IPS-15b (cell line): ENCODE data around the gene VCX3A.
"Not testable (repeated sequence)": the region's sequence is repeated elsewhere in the genome, so short reads cannot be mapped to it uniquely, and the experiment has no call there.

Experiments used
- H3K27me3 ChIP-seq: one replicate; pipeline ENCODE4 v1.6.1; 2013; ENCODE audit warnings: low read length; ENCODE audit not compliant: control insufficient read depth, insufficient read depth
- H3K36me3 ChIP-seq: one replicate; pipeline ENCODE4 v1.6.1; 2013; ENCODE audit warnings: low read length; ENCODE audit not compliant: control insufficient read depth, insufficient read depth
- H3K4me1 ChIP-seq: one replicate; pipeline ENCODE4 v1.6.1; 2013; ENCODE audit warnings: mild to moderate bottlenecking, low read length; ENCODE audit not compliant: control insufficient read depth, insufficient read depth
- H3K4me3 ChIP-seq: one replicate; pipeline ENCODE4 v1.5.1; 2013; ENCODE audit warnings: low read depth, low read length
- H3K9ac ChIP-seq: one replicate; pipeline ENCODE4 v1.6.1; 2013; ENCODE audit warnings: low read depth, mild to moderate bottlenecking, low read length
- H3K9me3 ChIP-seq: one replicate; pipeline ENCODE4 v1.6.1; 2013; ENCODE audit warnings: mild to moderate bottlenecking, low read length; ENCODE audit not compliant: control insufficient read depth, insufficient read depth

Gene VCX3A

DNA sequence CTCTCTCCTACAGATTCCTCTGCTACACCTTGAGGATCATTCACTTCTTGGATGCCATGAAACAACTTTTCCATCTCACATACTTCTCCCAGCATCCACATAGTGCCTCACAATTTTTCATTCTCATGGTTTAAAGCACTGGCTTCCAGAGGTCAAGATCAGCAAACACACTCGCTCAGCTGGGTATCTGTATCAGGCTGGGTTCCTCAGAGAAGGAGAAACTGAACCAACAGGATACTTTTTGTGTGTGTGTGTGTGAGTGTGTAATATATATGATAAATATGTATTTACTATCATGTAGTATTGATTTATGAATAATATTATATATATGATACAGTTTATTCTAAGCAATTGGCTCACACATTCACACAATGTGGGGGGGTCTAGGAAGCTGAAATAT lies at the start of gene VCX3A:
Gene VCX3A (minus strand): TSS at position 101 of the 400 bp plus-strand sequence. CDS start 621 bp downstream, outside the sequence.
- H3K36me3 ChIP-seq, H3K4me3 ChIP-seq, H3K4me1 ChIP-seq, H3K9me3 ChIP-seq, H3K27me3 ChIP-seq, H3K9ac ChIP-seq: not testable (repeated sequence)

DNA sequence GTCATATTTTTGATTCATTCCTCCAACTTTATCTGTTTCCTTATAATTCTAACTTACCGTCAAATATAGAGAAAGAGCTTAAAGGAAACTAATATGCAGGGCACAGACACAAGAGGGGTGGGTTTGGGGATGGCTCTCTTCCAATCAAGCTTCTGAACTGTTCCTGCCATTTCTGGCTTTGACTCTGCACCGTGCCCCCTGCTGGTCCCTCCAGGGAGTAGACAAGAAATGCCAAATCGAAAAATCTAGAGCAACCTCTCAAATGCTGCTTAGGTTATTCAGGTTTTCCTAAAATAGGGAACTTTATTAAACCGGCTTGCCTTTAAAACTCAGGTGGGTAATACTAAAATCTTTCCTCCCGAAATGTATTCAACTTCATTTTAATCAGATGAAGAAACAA lies 39.8 kb upstream of the VCX3A start:
- Histone ChIP-seq H3K4me1 (no peaks in the 10 kb centered on the region), H3K9ac (no peak overlapping the region), H3K4me3 (no peak overlapping the region), H3K9me3 (no peaks in the 10 kb centered on the region), H3K27me3 (no peaks in the 10 kb centered on the region), H3K36me3 (no peaks in the 10 kb centered on the region)

DNA sequence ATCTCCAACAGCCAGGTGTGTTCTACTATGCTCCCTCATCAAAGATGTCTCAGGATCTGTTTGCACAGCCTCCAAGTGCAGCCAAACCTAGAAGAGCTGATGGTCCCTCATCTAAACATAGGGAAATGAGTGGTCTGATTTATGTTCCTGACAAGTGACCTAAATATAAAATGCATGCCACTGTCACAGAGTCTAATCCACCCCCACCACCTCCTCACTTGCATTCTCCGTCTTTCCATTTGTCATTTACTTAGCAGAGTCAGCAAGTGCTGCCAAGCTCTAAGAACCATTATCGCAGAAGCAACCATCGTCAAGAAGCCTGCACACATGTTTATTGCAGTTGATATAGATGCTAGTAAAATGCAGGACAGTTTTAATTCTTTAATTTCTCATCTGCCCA lies 33.1 kb upstream of the VCX3A start:
- Histone ChIP-seq H3K36me3 (no peaks in the 10 kb centered on the region), H3K27me3 (no peaks in the 10 kb centered on the region), H3K9me3 (peaks cover 3% of the 10 kb centered on the region), H3K4me3 (no peak overlapping the region), H3K9ac (no peak overlapping the region), H3K4me1 (no peaks in the 10 kb centered on the region)

DNA sequence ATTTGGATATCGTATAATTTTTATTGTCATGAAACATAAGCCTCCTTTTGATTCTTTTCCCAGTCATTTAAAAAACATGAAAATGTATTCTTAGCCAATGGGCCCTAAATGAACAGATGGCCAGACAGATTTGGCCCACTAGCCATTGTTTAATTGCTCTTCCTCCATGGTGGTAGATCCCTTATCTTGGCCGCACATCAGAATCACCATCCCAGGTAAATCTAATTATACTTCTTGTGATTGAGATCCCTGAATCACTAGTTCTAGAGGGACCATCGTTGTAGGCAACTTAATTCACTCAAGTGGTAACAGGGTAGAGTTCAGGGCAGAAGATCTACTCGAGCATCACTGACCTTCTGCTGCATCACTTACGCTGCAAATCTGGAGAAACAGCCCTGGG lies 24.1 kb upstream of the VCX3A start:
- Histone ChIP-seq H3K36me3 (no peaks in the 10 kb centered on the region), H3K4me3 (no peak overlapping the region), H3K4me1 (no peaks in the 10 kb centered on the region), H3K27me3 (no peaks in the 10 kb centered on the region), H3K9ac (no peak overlapping the region), H3K9me3 (no peaks in the 10 kb centered on the region)

DNA sequence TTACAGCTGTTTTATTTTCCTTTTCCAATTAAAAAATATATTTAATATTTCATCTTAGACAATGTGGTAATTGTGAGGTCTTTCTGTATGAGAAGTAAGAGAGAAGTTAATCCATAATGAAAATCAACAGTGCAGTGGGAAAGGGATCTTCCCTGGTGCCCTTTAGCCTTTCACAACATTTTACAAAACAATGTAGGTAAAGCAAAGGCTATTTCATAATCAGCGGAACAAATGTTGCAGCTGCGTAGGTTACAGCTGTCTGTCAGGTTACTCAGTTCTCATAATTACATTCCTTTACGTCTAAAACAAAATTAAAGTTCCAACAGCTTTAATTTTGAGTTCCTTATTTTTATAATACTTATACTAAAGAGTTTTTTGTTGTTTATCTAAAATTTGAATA lies 22.8 kb upstream of the VCX3A start:
- H3K4me1 ChIP-seq = no peaks in the 10 kb centered on the region
- H3K27me3 ChIP-seq = no peaks in the 10 kb centered on the region
- no peak overlapping the region for H3K4me3 ChIP-seq
- no peaks in the 10 kb centered on the region for H3K36me3 ChIP-seq
- H3K9me3 ChIP-seq = no peaks in the 10 kb centered on the region
- H3K9ac ChIP-seq = no peak overlapping the region

DNA sequence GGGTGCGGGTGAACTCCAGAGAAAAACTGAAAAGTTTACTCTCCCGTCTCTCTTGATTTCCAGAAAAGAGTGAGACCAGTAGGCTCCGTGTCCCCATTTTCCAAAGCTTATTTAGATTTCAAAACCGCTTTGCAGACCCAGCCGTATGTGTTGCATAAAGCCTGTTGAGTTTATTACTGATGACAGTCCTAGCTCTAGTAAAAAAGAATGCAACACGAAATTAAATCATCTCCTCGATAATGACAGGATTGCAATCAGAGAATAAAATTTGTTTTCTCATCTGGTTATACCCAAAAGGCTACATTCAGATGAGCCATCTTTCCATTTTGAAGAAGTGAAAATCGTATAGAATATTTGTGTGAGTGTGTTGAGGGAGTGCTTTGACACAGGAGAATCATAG lies 16.1 kb upstream of the VCX3A start:
- Histone ChIP-seq H3K27me3 (no peaks in the 10 kb centered on the region), H3K4me3 (no peak overlapping the region), H3K36me3 (no peaks in the 10 kb centered on the region), H3K9me3 (no peaks in the 10 kb centered on the region), H3K9ac (no peak overlapping the region), H3K4me1 (no peaks in the 10 kb centered on the region)

DNA sequence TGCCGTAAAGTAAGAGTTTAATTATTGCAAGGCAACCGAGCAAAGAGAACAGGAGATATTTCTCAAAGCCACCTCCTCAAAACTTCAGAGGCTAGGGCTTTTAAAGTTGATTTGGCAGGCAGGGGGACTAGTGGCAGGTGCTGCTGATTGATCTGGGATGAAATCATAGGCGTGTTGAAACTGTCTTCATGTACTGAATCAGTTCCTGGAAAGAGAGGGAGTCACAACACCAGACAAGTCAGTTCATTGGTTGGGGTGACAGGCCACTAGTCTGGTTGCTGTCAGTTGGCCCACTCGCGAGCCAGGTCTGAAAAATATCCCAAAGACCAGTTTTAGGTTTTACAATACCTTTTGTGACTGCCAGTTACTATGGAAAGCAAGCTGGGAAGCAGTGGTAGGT lies 10.8 kb upstream of the VCX3A start:
- H3K9ac ChIP-seq = no peak overlapping the region
- no peaks in the 10 kb centered on the region for H3K36me3 ChIP-seq
- H3K4me1 ChIP-seq = no peaks in the 10 kb centered on the region
- H3K27me3 ChIP-seq = no peaks in the 10 kb centered on the region
- no peak overlapping the region for H3K4me3 ChIP-seq
- H3K9me3 ChIP-seq = no peaks in the 10 kb centered on the region

DNA sequence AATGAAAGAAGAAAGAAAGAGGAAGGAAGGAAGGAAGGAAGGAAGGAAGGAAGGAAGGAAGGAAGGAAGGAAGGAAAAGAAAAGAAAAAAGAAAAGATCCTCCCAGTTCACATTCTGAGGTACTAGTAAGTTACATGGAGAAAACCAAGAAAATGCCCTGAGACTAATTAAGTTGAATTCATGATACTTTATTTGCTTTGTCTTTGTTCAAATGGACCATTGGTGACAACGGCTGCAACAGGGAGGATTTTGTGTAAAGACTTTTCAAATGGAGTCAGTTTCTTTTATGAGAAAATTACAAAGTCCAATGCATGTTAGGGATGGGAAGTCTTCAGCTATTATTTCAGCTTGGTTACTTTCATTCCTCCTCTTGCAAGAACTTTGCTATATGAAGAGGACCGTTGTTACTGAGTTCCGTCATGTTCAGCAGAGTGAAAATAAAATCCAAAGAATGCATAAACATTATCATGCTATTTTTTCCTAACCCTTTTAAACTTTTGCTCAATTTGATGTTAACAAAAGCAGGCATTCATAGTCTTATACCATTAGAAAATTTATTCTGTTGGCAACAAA lies 8.3 kb downstream of the VCX3A start:
- H3K36me3 ChIP-seq = no peaks in the 10 kb centered on the region
- H3K9me3 ChIP-seq = no peaks in the 10 kb centered on the region
- H3K4me1 ChIP-seq = no peaks in the 10 kb centered on the region
- no peak overlapping the region for H3K9ac ChIP-seq
- H3K4me3 ChIP-seq = no peak overlapping the region
- no peaks in the 10 kb centered on the region for H3K27me3 ChIP-seq

DNA sequence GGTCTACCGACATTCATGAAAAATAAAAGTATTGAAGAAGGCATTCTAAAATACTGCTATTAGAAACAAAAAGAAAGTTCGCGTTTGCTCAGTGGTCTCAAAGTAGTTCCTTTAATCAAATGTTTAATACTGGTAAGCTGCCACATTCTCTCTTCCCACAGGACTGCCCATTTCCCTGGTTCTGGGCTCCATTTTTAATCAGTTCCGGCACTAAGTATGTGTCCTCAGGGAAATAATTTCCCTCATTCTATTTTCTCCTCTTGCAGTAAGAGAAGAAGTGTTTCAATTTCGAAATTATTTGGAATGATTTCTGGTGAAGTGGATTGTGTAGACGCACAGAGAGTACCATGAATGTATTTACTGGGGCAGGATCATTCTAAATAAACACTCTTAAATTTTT lies 17.5 kb downstream of the VCX3A start:
- Histone ChIP-seq H3K27me3 (no peaks in the 10 kb centered on the region), H3K36me3 (no peaks in the 10 kb centered on the region), H3K9me3 (no peaks in the 10 kb centered on the region), H3K9ac (no peak overlapping the region), H3K4me1 (no peaks in the 10 kb centered on the region), H3K4me3 (no peak overlapping the region)

DNA sequence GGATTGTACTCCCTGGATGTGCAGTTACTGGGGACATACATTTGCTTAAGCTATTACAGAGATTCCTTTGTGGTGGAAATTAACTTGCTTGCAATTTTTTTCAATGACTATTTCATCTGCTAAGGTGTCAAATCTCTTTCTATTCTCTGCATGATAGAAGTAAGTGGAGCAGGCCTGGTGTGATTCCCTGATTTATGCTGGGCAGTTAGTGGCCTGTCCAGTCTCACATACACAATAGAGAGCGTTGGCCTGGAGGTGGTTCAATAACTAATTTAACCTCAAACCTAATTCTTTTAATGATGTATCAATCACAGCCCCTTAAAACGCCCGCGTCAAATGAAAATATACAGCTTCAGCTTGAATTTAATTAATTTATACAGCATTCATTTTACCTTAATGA lies 28.5 kb downstream of the VCX3A start:
- Histone ChIP-seq H3K36me3 (no peaks in the 10 kb centered on the region), H3K9ac (no peak overlapping the region), H3K4me3 (no peak overlapping the region), H3K4me1 (no peaks in the 10 kb centered on the region), H3K9me3 (no peaks in the 10 kb centered on the region), H3K27me3 (no peaks in the 10 kb centered on the region)

DNA sequence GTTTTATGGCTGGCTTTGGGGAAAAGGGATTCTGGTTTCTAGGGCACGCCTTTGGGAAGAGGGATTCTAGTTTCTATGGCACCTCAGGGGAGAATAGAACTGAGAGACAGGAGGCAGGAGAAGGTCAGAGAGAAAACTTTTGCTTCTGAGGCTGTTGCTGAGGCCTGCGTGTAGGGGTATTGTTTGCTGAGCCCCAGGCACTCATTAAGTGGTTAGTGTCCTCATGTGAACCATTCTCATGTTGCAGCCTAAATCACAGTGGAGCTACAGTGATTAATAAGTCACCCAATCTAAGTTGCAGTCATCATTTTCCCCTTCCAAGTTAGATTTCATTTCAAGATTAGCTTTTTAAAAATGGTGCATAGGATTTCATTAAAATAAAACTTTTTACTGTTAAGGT lies 29.0 kb downstream of the VCX3A start:
- Histone ChIP-seq H3K4me1 (no peaks in the 10 kb centered on the region), H3K36me3 (no peaks in the 10 kb centered on the region), H3K27me3 (no peaks in the 10 kb centered on the region), H3K4me3 (no peak overlapping the region), H3K9me3 (no peaks in the 10 kb centered on the region), H3K9ac (no peak overlapping the region)

DNA sequence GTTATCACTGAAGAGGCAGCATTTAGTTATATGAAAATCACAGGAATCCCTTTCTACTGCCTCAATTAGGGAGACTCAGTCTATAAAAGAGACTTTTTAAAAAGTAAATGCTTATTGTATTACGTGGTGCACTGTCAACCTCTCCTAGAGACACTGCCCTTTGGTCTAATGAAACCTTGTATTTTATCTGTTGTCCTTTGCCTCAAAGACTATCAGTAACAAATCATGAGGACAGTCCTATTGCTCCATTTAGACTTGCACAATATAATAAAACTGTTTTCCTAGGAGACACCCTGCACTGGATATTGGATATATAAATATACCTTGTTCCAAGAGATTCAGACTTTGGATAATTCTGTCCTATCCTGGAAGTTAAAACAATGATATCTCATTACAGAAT lies 34.2 kb downstream of the VCX3A start:
- no peak overlapping the region for H3K4me3 ChIP-seq

DNA sequence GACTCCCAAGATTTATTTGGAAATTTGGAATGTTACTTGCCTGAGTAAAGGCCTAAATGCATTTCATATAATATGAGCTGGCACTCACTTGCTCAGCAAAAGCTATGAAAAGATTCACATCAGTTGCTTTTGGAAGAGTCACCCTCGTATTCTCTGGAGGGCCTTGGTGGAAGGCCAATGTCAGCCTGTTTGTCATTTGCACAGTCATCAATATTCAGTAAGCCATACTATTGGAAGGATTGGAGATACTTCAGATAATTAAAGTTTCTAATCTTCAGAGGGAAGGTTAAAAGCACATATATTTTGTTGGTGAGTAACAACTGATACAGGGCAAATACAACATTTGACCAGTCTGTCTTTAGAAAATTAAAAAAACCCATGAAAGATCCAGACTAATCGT lies 36.6 kb downstream of the VCX3A start:
- H3K9me3 ChIP-seq = peaks cover 4% of the 10 kb centered on the region
- H3K9ac ChIP-seq = no peak overlapping the region
- H3K27me3 ChIP-seq = no peaks in the 10 kb centered on the region
- no peaks in the 10 kb centered on the region for H3K36me3 ChIP-seq
- H3K4me1 ChIP-seq = no peaks in the 10 kb centered on the region
- no peak overlapping the region for H3K4me3 ChIP-seq

More for the DNA sequence above, 34.2 kb downstream of the VCX3A start:
- Histone ChIP-seq H3K9ac (no peak overlapping the region), H3K9me3 (peaks cover 4% of the 10 kb centered on the region), H3K36me3 (no peaks in the 10 kb centered on the region), H3K4me1 (no peaks in the 10 kb centered on the region), H3K27me3 (no peaks in the 10 kb centered on the region)
